NCI-H345 treated with DMSO at 0.1 percent for 48 hours (cell line): ENCODE measurements around the gene ARSJ.
"Not testable (repeated sequence)": the region's sequence is repeated elsewhere in the genome, so short reads cannot be mapped to it uniquely, and the experiment has no call there.

ENCODE experiments used
- DNase-seq: peaks from one replicate; lab custom pipeline; 2025; ENCODE audit not compliant: unreplicated experiment; lab: John Stamatoyannopoulos, UW

ARSJ gene

DNA sequence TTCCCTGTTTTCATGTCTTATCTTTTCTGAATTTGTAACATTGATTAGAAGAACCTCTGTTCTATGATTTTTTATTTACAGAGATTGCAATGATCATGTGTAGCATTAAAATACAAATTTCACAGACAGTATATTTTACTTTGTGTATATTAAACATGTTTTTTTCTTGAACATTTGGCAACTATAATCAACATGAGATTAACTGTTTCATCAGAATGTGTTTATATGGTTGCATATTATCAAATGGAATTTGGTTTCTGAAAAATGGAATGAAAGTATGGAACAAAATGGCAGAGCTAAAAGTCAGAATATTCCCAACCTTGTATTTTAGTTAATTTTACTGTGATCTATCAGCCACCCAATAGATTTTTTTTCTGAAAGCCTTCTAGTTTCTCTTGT lies 19.9 kb downstream of the ARSJ start:
- no peak for DNase-seq

GRCh38 chr4:113958766-113959538 lies 20.5 kb downstream of the ARSJ start:
- no peak for DNase-seq

DNA sequence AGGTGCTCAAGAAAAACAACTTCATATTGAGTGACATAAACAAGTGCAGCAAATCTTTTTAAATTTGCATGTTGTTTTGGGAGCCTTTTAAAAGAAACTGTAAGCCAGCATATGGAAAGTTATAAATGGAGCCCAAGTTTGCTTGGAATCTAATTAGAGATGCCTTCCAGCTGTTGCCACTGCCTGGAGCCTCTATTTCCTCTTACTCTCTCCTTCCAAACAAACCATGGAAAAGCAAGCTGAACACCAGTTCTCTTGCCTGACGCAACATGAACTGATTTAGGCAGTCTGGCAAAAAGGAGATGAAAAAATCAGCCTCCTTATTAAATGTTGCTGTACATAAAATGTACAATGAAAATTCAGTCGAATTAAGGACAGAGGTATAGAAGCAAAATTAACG lies 21.5 kb downstream of the ARSJ start:
- no peak for DNase-seq

DNA sequence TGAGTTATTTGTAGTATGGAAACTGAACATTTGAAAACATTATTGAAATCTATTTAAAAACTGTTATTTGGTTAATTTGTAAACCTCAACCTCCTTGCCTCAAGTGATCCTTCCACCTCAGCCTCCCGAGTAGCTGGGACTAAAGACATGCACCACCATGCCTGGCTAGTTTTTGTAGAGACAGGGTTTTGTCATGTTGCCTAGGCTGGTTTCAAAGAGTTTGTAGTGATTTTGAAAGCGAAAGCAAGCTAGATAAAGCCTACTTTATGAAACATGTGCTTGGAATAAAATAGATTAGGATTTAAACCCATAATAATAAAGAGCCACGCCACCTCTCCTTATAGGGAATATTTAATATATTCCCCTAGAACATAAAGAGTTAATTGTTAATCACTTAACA lies 23.5 kb downstream of the ARSJ start:
- no peak for DNase-seq

- DNase-seq = no peak
These were observed 24.0 kb downstream of the ARSJ start for GRCh38 chr4:113955411-113955810.

- DNase-seq = no peak
These were observed 25.6 kb downstream of the ARSJ start for GRCh38 chr4:113953888-113954287.

- DNase-seq = peak; percentile 4
These were observed 26.9 kb downstream of the ARSJ start for GRCh38 chr4:113952452-113953029.

- DNase-seq = no peak
These were observed 28.2 kb downstream of the ARSJ start for GRCh38 chr4:113951263-113951662.

- DNase-seq = no peak
These were observed 29.2 kb downstream of the ARSJ start for GRCh38 chr4:113950207-113950606.

- DNase-seq = no peak
These were observed 32.0 kb downstream of the ARSJ start for GRCh38 chr4:113947484-113947883.

DNA sequence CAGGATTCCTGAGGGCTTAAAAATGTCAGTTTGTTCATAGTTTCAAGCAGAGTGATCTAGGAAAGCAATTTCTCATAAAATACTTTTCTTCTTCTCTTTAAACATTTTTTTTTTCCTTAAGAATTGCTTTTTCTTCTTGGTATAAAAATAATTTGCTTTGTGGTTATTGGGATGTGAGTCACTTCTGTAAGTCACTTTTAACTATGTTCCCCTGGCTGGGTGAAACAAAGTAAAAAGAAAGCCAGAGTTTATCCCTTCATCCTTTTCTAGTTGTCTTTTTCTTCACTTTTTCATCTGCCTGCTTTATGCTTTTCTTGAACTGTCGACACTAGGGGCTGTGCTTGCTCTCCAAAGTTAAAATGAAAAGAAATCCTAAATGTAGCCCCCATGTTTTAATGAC lies 33.5 kb downstream of the ARSJ start:
- DNase-seq = no peak

GRCh38 chr4:113943863-113944262 lies 35.6 kb downstream of the ARSJ start:
- no peak for DNase-seq

DNA sequence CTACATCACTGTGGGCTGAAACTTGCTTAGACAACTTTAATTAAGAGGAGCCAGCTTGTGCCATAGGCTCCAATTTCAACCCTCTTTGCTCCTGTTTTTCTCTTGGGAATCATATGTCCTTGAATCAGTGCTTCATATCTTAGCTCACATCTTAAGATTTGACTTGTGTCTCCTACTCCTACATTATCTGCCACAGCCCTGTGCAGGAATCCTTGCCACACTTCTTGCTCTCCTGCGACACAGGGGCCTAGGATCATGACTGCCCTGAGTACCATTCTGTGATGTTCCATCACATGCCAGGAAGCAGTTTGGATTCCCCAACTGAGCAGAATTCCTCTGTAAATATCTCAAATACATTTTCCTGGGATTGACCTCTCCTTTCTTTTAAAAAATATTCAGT lies 36.4 kb downstream of the ARSJ start:
- DNase-seq = no peak

DNA sequence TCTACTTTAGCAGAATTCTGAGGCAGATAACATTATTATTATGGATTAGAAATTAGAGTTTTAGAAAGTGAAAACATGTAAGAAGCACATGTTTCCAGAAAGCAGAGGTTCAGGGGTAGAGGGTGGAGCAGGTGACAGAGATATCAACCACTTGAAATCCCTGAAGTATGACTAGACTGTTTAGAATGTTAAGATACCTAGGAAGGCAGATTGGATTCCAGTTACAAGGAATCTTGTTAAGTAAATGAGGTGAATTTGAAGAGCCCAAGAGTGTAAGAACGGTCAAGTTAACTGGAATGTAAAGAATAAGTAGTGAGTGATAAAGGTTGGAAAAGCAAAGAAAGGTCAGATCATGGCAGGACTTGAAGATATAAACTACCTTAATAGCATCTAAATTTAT lies 37.6 kb downstream of the ARSJ start:
- DNase-seq = no peak

DNA sequence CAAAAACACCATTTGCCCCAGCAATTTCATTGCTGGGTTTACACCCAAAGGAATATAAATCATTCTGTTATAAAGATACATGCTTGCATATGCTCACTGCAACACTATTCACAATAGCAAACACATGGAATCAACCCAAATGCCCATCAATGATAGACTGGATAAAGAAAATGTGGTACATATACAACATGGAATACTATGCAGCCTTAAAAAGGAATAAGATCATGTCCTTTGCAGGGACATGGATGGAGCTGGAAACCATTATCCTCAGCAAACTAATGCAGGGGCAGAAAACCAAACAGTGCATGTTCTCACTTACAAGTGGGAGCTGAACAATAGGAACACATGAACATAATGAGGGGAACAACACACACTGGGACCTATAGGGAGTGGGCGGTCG lies 39.3 kb downstream of the ARSJ start:
- DNase-seq = not testable (repeated sequence)

- DNase-seq = no peak
These were observed 44.3 kb downstream of the ARSJ start for GRCh38 chr4:113935190-113935589.

GRCh38 chr4:113924706-113925105 lies 54.7 kb downstream of the ARSJ start:
- not testable (repeated sequence) for DNase-seq

GRCh38 chr4:113921089-113921794 lies 58.2 kb downstream of the ARSJ start:
- no peak for DNase-seq

DNA sequence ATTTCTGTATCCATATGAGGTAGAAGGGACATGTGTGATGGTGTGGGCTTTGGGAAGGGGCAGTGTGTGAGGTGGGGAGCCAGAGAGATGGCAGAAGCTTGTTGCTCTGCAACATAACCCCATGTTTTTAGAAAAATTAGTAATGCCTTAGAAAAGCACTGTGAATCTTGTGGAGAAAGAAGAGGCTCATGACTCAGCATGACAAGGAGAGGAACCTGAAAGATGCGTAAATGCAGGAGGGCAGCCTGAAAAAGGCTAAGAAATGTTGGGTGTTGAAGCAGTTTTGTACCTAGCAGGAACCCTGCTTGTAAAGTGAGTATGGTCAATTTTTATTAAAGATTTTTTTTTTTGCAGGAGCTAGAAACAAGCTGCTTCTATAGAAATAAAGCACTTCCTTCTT lies 59.8 kb downstream of the ARSJ start:
- no peak for DNase-seq

- no peak for DNase-seq
These were observed 60.3 kb downstream of the ARSJ start for GRCh38 chr4:113919145-113919544.

GRCh38 chr4:113908829-113909228 lies 70.6 kb downstream of the ARSJ start:
- no peak for DNase-seq

DNA sequence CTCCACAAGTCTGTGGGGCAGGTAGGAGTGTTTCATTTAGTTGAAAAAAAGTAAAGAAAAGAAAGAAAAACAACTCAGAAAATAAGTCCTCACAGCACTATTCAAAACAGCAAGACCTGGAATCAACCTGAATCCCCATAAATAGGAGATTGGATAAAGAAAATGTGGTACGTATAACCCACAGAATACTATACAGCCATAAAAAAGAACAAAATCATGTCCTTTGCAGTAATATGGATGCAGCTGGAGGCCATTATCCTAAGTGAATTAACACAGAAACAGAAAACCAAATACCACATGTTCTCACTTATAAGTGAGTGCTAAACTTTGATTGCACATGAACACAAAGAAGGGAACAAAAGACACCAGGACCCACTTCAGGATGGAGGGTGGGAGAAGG lies 71.9 kb downstream of the ARSJ start:
- DNase-seq = no peak
